H9 (cell line): ENCODE results near the gene GPR161. TPM values are rescaled to one million over a fixed set of nuclear protein-coding genes. Genes with fewer than 3 reads are reported as not detected.

ENCODE experiments used
- DNase-seq: peaks from one replicate; pipeline ENCODE4 v3.0.0-alpha.2; 2017
- H2AFZ ChIP-seq: one replicate; pipeline ENCODE4 v1.6.1; 2013; ENCODE audit warnings: mild to moderate bottlenecking, low read length, control low read depth, moderate library complexity
- H2AK5ac ChIP-seq: 2 replicates; pipeline ENCODE4 v1.6.1; 2013; ENCODE audit warnings: low read length, control low read depth, mixed read lengths; ENCODE audit not compliant: insufficient read length
- H2BK120ac ChIP-seq: one replicate; pipeline ENCODE4 v1.6.1; 2013; ENCODE audit warnings: low read depth, mild to moderate bottlenecking, low read length, control low read depth, inconsistent platforms; ENCODE audit not compliant: poor library complexity, severe bottlenecking
- H2BK12ac ChIP-seq: 2 replicates; pipeline ENCODE4 v1.6.1; 2013; ENCODE audit warnings: low read length, control low read depth, mixed read lengths, low read depth; ENCODE audit not compliant: insufficient read length
- H2BK15ac ChIP-seq: 2 replicates; pipeline ENCODE4 v1.6.1; 2013; ENCODE audit warnings: low read depth, low read length, control low read depth
- H2BK20ac ChIP-seq: one replicate; pipeline ENCODE4 v1.6.1; 2013; ENCODE audit warnings: low read depth, mild to moderate bottlenecking, low read length, control low read depth, inconsistent platforms; ENCODE audit not compliant: poor library complexity, severe bottlenecking
- H2BK5ac ChIP-seq: 2 replicates; pipeline ENCODE4 v1.6.1; 2013; ENCODE audit warnings: low read length, control low read depth, mixed read lengths; ENCODE audit not compliant: insufficient read length
- H3K14ac ChIP-seq: 2 replicates; pipeline ENCODE4 v1.6.1; 2013; ENCODE audit warnings: low read length, control low read depth; ENCODE audit not compliant: insufficient read depth
- H3K18ac ChIP-seq: 2 replicates; pipeline ENCODE4 v1.6.1; 2013; ENCODE audit warnings: low read depth, mild to moderate bottlenecking, mixed read lengths, low read length, control low read depth; ENCODE audit not compliant: insufficient read length
- H3K23ac ChIP-seq: 2 replicates; pipeline ENCODE4 v1.6.1; 2013; ENCODE audit warnings: low read length, control low read depth, mixed read lengths, low read depth; ENCODE audit not compliant: insufficient read length
- H3K23me2 ChIP-seq: 2 replicates; pipeline ENCODE4 v1.6.1; 2013; ENCODE audit warnings: low read depth, mild to moderate bottlenecking, mixed read lengths, low read length, control low read depth; ENCODE audit not compliant: insufficient read length, poor library complexity, severe bottlenecking
- H3K27ac ChIP-seq: 2 replicates; pipeline ENCODE4 v1.5.1; 2013; ENCODE audit warnings: low read length, control low read depth, mixed read lengths, low read depth; ENCODE audit not compliant: insufficient read length
- H3K27me3 ChIP-seq: 2 replicates; pipeline ENCODE4 v1.6.1; 2013; ENCODE audit warnings: low read length, control low read depth, inconsistent platforms; ENCODE audit not compliant: insufficient read depth
- H3K4ac ChIP-seq: 2 replicates; pipeline ENCODE4 v1.6.1; 2013; ENCODE audit warnings: low read depth, mild to moderate bottlenecking, control low read depth, inconsistent platforms, low read length, moderate library complexity
- H3K4me1 ChIP-seq: 2 replicates; pipeline ENCODE4 v1.6.1; 2013; ENCODE audit warnings: low read length, control low read depth, inconsistent platforms; ENCODE audit not compliant: insufficient read depth
- H3K4me2 ChIP-seq: 2 replicates; pipeline ENCODE4 v1.6.1; 2013; ENCODE audit warnings: low read length, control low read depth, mixed read lengths; ENCODE audit not compliant: insufficient read length, insufficient read depth
- H3K56ac ChIP-seq: 2 replicates; pipeline ENCODE4 v1.6.1; 2013; ENCODE audit warnings: low read depth, mild to moderate bottlenecking, mixed read lengths, low read length, control low read depth; ENCODE audit not compliant: insufficient read length
- H3K79me1 ChIP-seq: 2 replicates; pipeline ENCODE4 v1.6.1; 2013; ENCODE audit warnings: low read depth, mild to moderate bottlenecking, moderate library complexity, low read length, control low read depth, inconsistent platforms; ENCODE audit not compliant: insufficient read depth, poor library complexity, severe bottlenecking
- H3K79me2 ChIP-seq: 2 replicates; pipeline ENCODE4 v1.6.1; 2013; ENCODE audit warnings: low read length, control low read depth, inconsistent platforms; ENCODE audit not compliant: insufficient read depth
- H3K9ac ChIP-seq: 2 replicates; pipeline ENCODE4 v1.6.1; 2013; ENCODE audit warnings: low read length, control low read depth, mixed read lengths; ENCODE audit not compliant: insufficient read length; ENCODE audit errors: extremely low read depth
- H3K9me3 ChIP-seq: one replicate; pipeline ENCODE4 v1.6.1; 2013; ENCODE audit warnings: low read depth, low read length, inconsistent platforms; ENCODE audit not compliant: control insufficient read depth
- H3T11ph ChIP-seq: one replicate; pipeline ENCODE4 v1.6.1; 2013; ENCODE audit warnings: mild to moderate bottlenecking, low read length, control low read depth, inconsistent platforms
- H4K20me1 ChIP-seq: one replicate; pipeline ENCODE4 v1.6.1; 2013; ENCODE audit not compliant: control insufficient read depth, insufficient read length, insufficient read depth
- H4K5ac ChIP-seq: 2 replicates; pipeline ENCODE4 v1.6.1; 2013; ENCODE audit warnings: low read depth, mild to moderate bottlenecking, mixed read lengths, low read length, control low read depth; ENCODE audit not compliant: insufficient read length
- H4K8ac ChIP-seq: replicated peaks from 2 replicates; pipeline ENCODE4 v1.6.1; 2013; ENCODE audit warnings: low read length, control low read depth, mixed read lengths, low read depth; ENCODE audit not compliant: insufficient read length
- H4K91ac ChIP-seq: 2 replicates; pipeline ENCODE4 v1.6.1; 2013; ENCODE audit warnings: low read depth, mild to moderate bottlenecking, moderate library complexity, mixed read lengths, low read length, control low read depth; ENCODE audit not compliant: insufficient read length
- H3K27ac Mint-ChIP-seq, 3 experiments: 2 replicates in 2 of 3; 3 replicates in 1 of 3; pipeline ENCODE4 v1.8.0; 2020 to 2021; ENCODE audit warnings: mixed read lengths in 3 of 3, mild to moderate bottlenecking in 1 of 3, moderate library complexity in 1 of 3
- H3K27me3 Mint-ChIP-seq: 2 replicates; pipeline ENCODE4 v1.8.0; 2021; ENCODE audit warnings: low read depth, mild to moderate bottlenecking, moderate library complexity, mixed read lengths
- H3K36me3 Mint-ChIP-seq, 3 experiments: 2 replicates in 2 of 3; 3 replicates in 1 of 3; pipeline ENCODE4 v1.8.0; 2020 to 2021; ENCODE audit warnings: low read depth in 3 of 3, mixed read lengths in 3 of 3; ENCODE audit not compliant: insufficient read depth in 1 of 3
- H3K4me1 Mint-ChIP-seq, 2 experiments: 2 replicates each; pipeline ENCODE4 v1.8.0; 2020; ENCODE audit warnings: mixed read lengths in 2 of 2
- H3K4me3 Mint-ChIP-seq, 2 experiments: 2 replicates in 1 of 2; 3 replicates in 1 of 2; pipeline ENCODE4 v1.8.0; 2020 to 2021; ENCODE audit warnings: mild to moderate bottlenecking in 2 of 2, mixed read lengths in 2 of 2, moderate library complexity in 1 of 2
- H3K9me3 Mint-ChIP-seq, 2 experiments: 2 replicates in 1 of 2; 3 replicates in 1 of 2; pipeline ENCODE4 v1.8.0; 2020; ENCODE audit warnings: mild to moderate bottlenecking in 2 of 2, mixed read lengths in 2 of 2, moderate library complexity in 1 of 2
- total RNA-seq: library from RNA; stranded (reverse); gene quantifications from 2 replicates; pipeline ENCODE4 v1.2.1, GENCODE V29; 2021
- TF ChIP-seq, protein P1 (sequence below): fragments of 200-600 bp; sonication (generic); conservative IDR thresholded peaks from 3 replicates; pipeline ENCODE4 v1.8.0; 2021; ENCODE audit warnings: antibody characterized with exemption, mild to moderate bottlenecking

Gene GPR161
- total RNA-seq, 1 experiment from 2014 or later: 10.6 TPM

DNA sequence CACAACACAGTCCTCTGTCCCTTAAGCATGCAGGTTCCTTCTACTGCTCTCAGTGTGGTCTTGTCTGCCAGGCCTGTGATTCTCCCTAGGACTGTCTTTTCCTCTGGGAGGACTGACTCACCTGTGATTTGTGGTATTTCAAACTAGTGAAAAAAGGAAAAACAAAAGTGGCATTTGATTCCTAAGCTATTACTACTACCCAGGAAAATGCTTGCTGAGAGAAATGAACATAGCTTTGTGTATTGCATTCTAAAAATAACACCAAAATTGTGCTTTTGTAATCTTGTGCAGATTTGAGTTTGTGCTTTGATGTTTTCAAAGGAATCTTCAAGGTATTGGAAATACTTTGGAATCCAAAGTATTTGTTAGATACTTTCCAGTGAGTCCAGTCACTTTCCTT is 57.0 kb downstream of the GPR161 start:
- Mint-ChIP-seq H3K27ac (no peak overlapping the region), H3K9me3 (no peaks in the 10 kb centered on the region), H3K4me3 (no peak overlapping the region), H3K27me3 (no peaks in the 10 kb centered on the region), H3K36me3 (peaks cover 3 to 14% (median 12%) of the 10 kb centered on the region in 3 experiments; a peak in 6 of 7 replicates), H3K4me1 (peaks cover 5 to 6% of the 10 kb centered on the region in 2 experiments)
- Histone ChIP-seq H3K4ac (no peak overlapping the region), H2AFZ (no peak overlapping the region), H2BK20ac (no peak overlapping the region), H3K23me2 (no peaks in the 10 kb centered on the region), H3T11ph (no peak overlapping the region), H3K9me3 (no peaks in the 10 kb centered on the region), H3K79me1 (no peaks in the 10 kb centered on the region), H4K20me1 (no peaks in the 10 kb centered on the region), H2BK120ac (no peak overlapping the region), H3K79me2 (no peaks in the 10 kb centered on the region), H3K9ac (no peak overlapping the region), H2BK15ac (no peak overlapping the region), H2AK5ac (no peak overlapping the region), H3K27ac (no peak overlapping the region), H3K56ac (no peak overlapping the region), H3K23ac (no peak overlapping the region), H2BK5ac (no peak overlapping the region), H3K14ac (no peak overlapping the region), H3K18ac (no peak overlapping the region), H3K4me2 (no peak overlapping the region), H2BK12ac (no peak overlapping the region), H4K91ac (no peak overlapping the region), H3K4me1 (peaks cover 2% of the 10 kb centered on the region; the same call in 1 of the 2 replicates), H4K8ac (no peak overlapping the region), H3K27me3 (no peaks in the 10 kb centered on the region), H4K5ac (no peak overlapping the region)
- TF ChIP-seq, protein P1, sequence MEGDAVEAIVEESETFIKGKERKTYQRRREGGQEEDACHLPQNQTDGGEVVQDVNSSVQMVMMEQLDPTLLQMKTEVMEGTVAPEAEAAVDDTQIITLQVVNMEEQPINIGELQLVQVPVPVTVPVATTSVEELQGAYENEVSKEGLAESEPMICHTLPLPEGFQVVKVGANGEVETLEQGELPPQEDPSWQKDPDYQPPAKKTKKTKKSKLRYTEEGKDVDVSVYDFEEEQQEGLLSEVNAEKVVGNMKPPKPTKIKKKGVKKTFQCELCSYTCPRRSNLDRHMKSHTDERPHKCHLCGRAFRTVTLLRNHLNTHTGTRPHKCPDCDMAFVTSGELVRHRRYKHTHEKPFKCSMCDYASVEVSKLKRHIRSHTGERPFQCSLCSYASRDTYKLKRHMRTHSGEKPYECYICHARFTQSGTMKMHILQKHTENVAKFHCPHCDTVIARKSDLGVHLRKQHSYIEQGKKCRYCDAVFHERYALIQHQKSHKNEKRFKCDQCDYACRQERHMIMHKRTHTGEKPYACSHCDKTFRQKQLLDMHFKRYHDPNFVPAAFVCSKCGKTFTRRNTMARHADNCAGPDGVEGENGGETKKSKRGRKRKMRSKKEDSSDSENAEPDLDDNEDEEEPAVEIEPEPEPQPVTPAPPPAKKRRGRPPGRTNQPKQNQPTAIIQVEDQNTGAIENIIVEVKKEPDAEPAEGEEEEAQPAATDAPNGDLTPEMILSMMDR: no peak
- DNase-seq: no peak
